ENCODE data around the gene PHLPP1.
"Not testable (repeated sequence)": the region's sequence is repeated elsewhere in the genome, so short reads cannot be mapped to it uniquely, and the experiment has no call there.

Gene PHLPP1

GRCh38 chr18:62715436-62715758 lies at the start of gene PHLPP1:
PHLPP1 (plus strand) TSS chr18:62715541; CDS start chr18:62715684, 143 bp downstream.
- no peak for DNase-seq (ENCODE audit: low read depth)

- no peak for DNase-seq (ENCODE audit: low read depth)
Observed at GRCh38 chr18:62669225-62669624, 46.1 kb upstream of the PHLPP1 start.

- DNase-seq (ENCODE audit: low read depth): no peak
Observed at GRCh38 chr18:62670573-62670972, 44.8 kb upstream of the PHLPP1 start.

GRCh38 chr18:62672600-62672999 lies 42.7 kb upstream of the PHLPP1 start:
- no peak for DNase-seq (ENCODE audit: low read depth)

GRCh38 chr18:62678847-62679485 lies 36.4 kb upstream of the PHLPP1 start:
- DNase-seq (ENCODE audit: low read depth): no peak

- no peak for DNase-seq (ENCODE audit: low read depth)
Observed at GRCh38 chr18:62682371-62682770, 33.0 kb upstream of the PHLPP1 start.

- no peak for DNase-seq (ENCODE audit: low read depth)
Observed at GRCh38 chr18:62683935-62684334, 31.4 kb upstream of the PHLPP1 start.

GRCh38 chr18:62688743-62689317 lies 26.5 kb upstream of the PHLPP1 start:
- DNase-seq (ENCODE audit: low read depth): no peak

GRCh38 chr18:62690236-62690815 lies 25.0 kb upstream of the PHLPP1 start:
- no peak for DNase-seq (ENCODE audit: low read depth)

- DNase-seq (ENCODE audit: low read depth): no peak
Observed at GRCh38 chr18:62693659-62694058, 21.7 kb upstream of the PHLPP1 start.

GRCh38 chr18:62697636-62698035 lies 17.7 kb upstream of the PHLPP1 start:
- no peak for DNase-seq (ENCODE audit: low read depth)

- no peak for DNase-seq (ENCODE audit: low read depth)
Observed at GRCh38 chr18:62702259-62702658, 13.1 kb upstream of the PHLPP1 start.

- DNase-seq (ENCODE audit: low read depth): not testable (repeated sequence)
Observed at GRCh38 chr18:62706879-62707278, 8.5 kb upstream of the PHLPP1 start.

- DNase-seq (ENCODE audit: low read depth): not testable (repeated sequence)
Observed at GRCh38 chr18:62709908-62710307, 5.4 kb upstream of the PHLPP1 start.

- peak; percentile 47 for DNase-seq (ENCODE audit: low read depth)
Observed at GRCh38 chr18:62710417-62710816, 4.9 kb upstream of the PHLPP1 start.

GRCh38 chr18:62711781-62712180 lies 3.6 kb upstream of the PHLPP1 start:
- DNase-seq (ENCODE audit: low read depth): no peak

GRCh38 chr18:62713651-62714247 lies 1.6 kb upstream of the PHLPP1 start:
- DNase-seq (ENCODE audit: low read depth): no peak

- peak; percentile 100 for DNase-seq (ENCODE audit: low read depth)
Observed at GRCh38 chr18:62714671-62715435, 488 bp upstream of the PHLPP1 start.

GRCh38 chr18:62715759-62716615 lies 646 bp downstream of the PHLPP1 start:
- DNase-seq (ENCODE audit: low read depth): peak; percentile 71

- peak; percentile 54 for DNase-seq (ENCODE audit: low read depth)
Observed at GRCh38 chr18:62716619-62717168, 1.4 kb downstream of the PHLPP1 start.

- peak; percentile 79 for DNase-seq (ENCODE audit: low read depth)
Observed at GRCh38 chr18:62717169-62717924, 2.0 kb downstream of the PHLPP1 start.

Data from ELR (cell line).